VCaP (cell line): ENCODE results near the gene POLR3F.
"Not testable (repeated sequence)": the region's sequence is repeated elsewhere in the genome, so short reads cannot be mapped to it uniquely, and the experiment has no call there.

Experiments used
- H3K27ac ChIP-seq: fragments of 450-650 bp; 2 replicates; pipeline ENCODE4 v1.5.1; 2017
- CTCF ChIP-seq: fragments of 450-650 bp; conservative IDR thresholded peaks from 2 replicates; pipeline ENCODE4 v1.5.1; 2017; ENCODE audit warnings: mild to moderate bottlenecking, moderate library complexity

Gene POLR3F

DNA sequence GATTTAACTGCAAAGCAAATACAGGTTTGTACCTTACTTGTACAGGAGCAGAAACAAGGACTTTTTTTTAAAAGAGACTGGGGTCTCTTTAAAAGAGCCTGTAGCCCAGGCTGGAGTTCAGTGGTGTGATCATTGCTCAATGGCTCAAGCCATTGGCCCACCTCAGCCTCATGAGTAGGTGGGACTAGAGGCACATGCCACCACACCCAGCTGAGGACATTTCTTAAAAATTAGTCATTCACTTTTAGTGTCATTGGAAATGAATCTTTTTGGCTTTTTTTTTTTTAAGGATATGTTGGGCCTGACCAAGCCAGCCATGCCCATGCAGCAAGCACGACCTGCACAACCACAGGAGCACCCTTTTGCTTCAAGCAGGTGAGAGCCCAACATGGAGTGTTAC is 57.5 kb downstream of the POLR3F start:
- no peak for TF ChIP-seq CTCF
- H3K27ac ChIP-seq, result no peak overlapping the region

DNA sequence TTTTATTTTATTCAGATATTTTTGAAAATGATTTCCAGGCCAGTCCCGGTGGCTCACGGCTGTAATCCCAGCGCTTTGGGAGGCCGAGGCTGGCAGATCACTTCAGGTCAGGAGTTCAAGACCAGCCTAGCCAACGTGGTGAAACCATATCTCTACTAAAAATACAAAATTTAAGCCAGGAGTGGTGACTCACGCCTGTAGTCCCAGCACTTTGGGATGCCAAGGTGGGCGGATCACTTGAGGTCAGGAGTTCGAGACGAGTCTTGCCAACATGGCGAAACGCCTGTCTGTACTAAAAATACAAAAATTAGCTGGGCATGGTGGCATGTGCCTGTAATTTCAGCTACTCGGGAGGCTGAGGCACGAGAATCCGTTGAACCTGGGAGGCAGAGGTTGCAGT is 59.6 kb downstream of the POLR3F start:
- H3K27ac ChIP-seq, result not testable (repeated sequence)

DNA sequence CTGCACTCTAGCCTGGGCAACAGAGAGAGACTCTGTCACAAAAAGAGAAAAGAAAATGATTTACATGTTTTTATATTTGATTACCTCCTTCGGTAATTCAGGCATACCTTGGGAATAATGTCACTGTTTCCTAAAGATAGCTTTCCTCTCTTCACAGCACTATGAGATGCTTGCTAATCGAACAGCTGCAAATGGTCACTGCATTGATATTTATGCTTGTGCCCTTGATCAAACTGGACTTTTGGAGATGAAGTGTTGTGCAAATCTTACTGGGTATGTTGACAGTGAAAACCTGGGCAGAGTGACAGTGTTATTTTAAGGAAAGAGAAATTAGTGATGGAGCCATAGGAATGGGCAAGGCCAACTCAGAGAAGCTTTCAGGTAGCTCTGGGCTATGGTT is 60.1 kb downstream of the POLR3F start:
- no peak overlapping the region for H3K27ac ChIP-seq
- no peak for TF ChIP-seq CTCF

GRCh38 chr20:18527836-18528235 is 60.6 kb downstream of the POLR3F start:
- no peak for TF ChIP-seq CTCF
- no peak overlapping the region for H3K27ac ChIP-seq

GRCh38 chr20:18529041-18529440 is 61.9 kb downstream of the POLR3F start:
- H3K27ac ChIP-seq, result no peak overlapping the region
- no peak for TF ChIP-seq CTCF

DNA sequence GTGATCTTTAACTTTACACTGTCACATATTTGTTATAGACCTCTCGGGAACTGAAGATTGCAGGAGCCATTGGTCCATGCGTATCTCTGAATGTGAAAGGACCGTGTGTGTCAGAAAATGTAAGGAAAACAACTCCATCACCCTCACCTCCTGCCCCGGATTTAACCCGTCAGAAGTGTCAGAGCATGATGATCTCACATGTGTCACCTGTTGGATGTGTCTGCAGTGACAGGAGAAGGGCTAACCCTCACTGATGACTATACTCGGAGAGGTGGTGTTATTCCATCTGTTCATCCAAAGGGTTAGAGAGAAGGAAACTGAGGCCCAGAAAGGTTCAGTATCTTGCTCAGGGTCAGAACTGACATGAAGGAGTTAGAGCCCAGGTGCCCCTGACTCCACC is 65.4 kb downstream of the POLR3F start:
- no peak overlapping the region for H3K27ac ChIP-seq
- no peak for TF ChIP-seq CTCF

DNA sequence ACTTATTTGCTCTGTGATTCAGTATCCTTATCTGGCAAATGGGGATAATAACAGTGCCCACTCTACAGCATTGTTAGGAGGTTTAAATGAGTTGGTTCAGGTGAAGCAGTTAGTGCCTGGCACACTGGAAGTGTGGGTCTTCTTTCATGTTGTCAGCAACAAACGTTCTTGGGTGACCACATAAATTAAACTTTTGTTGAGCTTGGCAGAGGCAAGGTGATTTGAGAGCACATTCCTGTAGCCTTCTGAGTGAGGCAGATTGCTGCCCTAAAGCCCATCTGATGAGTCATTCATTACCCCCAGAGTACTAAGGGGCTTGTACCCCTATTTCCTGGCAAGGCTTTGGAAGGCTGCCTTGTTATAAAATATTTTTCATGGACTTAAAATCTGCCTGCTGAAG is 66.3 kb downstream of the POLR3F start:
- H3K27ac ChIP-seq, result no peak overlapping the region
- TF ChIP-seq CTCF, result no peak

GRCh38 chr20:18533978-18534644 is 66.9 kb downstream of the POLR3F start:
- peak overlapping the region; percentile 22 for H3K27ac ChIP-seq
- TF ChIP-seq CTCF, result no peak
